Measurements from ENCODE around the gene SHANK1. TPM values are rescaled to one million over a fixed set of nuclear protein-coding genes. Genes with fewer than 3 reads are reported as not detected.

SHANK1 gene
- total and polyA plus RNA-seq, 4 donors = 0.06 to 0.28 (median 0.17) TPM; not detected in 1

DNA sequence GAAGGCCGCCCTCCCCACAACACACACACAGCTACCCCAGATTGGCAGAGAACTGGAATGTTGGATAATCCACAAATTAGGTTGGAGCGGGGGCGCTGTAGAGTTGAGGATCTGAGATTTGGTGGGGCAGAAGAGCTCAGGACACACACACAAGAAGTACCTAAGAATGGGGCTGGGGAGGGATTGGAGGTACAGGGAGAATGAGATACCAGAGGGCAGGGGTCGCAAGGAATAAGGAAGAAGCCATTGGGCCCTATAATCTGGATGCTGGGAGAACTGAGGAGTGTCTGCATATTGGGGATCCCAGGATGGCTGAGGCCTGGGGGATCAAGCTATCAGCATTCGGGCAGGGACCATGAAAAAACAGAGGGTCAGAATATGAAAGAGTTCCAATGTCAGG is 91.5 kb downstream of the SHANK1 start:
- no peaks in the 10 kb centered on the region for H3K4me1 ChIP-seq (ENCODE audit: control insufficient read depth in 4 of 4, insufficient read depth in 4 of 4, low read length in 3 of 4)
- H3K4me3 ChIP-seq (ENCODE audit: low read depth in 1 of 3, low read length in 3 of 3) = no peak overlapping the region
- no peak overlapping the region for H3K9ac ChIP-seq (ENCODE audit: low read depth in 1 of 2, low read length in 2 of 2)
- H3K27ac ChIP-seq (ENCODE audit: low read depth in 1 of 2, low read length in 2 of 2) = no peak overlapping the region
- WGBS = 79% methylated on average over 5 of the region's 5 CpGs
- H3K27me3 ChIP-seq (ENCODE audit: control insufficient read depth in 4 of 4, insufficient read depth in 4 of 4, low read length in 3 of 4) = no peaks in the 10 kb centered on the region
- TF ChIP-seq ATF3 (IDR thresholded peaks at IDR 0.05) (no peak), RAD21 (IDR thresholded peaks at IDR 0.05) (no peak), RXRA (IDR thresholded peaks at IDR 0.05) (no peak), FOXA1 (IDR thresholded peaks at IDR 0.05) (no peak), GABPA (IDR thresholded peaks at IDR 0.05 in 1 of 2, conservative IDR thresholded peaks at IDR 0.05 in 1 of 2) (no peak), FOXA2 (IDR thresholded peaks at IDR 0.05) (no peak)
- TF ChIP-seq, protein P1, sequence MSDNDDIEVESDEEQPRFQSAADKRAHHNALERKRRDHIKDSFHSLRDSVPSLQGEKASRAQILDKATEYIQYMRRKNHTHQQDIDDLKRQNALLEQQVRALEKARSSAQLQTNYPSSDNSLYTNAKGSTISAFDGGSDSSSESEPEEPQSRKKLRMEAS (IDR thresholded peaks at IDR 0.05) = no peak
- no peaks in the 10 kb centered on the region for H3K36me3 ChIP-seq (ENCODE audit: control insufficient read depth in 4 of 4, insufficient read depth in 3 of 4, low read depth in 1 of 4, low read length in 3 of 4)
- DNase-seq (ENCODE audit: low spot score) = no peak
- peaks cover 0 to under 1% (median 0%) of the 10 kb centered on the region in 4 donors for H3K9me3 ChIP-seq (ENCODE audit: control insufficient read depth in 4 of 4, low read length in 3 of 4)

DNA sequence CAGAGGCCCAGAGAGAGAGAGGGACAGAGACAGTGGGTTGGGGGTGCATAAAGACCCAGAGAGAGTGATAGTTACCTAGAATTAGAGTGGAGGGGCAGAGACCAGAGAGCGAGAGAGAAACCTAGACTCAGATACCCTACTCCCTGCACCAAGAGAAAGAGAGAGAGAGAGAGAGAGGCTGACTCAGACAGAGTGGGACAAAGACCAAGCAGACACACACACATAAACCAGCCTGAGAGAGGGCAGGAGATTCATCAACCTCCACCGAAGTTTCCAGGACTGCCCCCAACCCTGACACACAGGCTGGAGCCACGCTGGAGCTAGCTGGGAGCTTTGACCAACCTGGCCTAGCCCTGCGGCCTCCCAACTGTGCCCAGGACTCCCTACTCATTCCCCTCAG is 92.8 kb downstream of the SHANK1 start:
- Histone ChIP-seq H3K27ac (ENCODE audit: low read depth in 1 of 2, low read length in 2 of 2) (no peak overlapping the region), H3K9me3 (ENCODE audit: control insufficient read depth in 4 of 4, low read length in 3 of 4) (no peaks in the 10 kb centered on the region), H3K36me3 (ENCODE audit: control insufficient read depth in 4 of 4, insufficient read depth in 3 of 4, low read depth in 1 of 4, low read length in 3 of 4) (no peaks in the 10 kb centered on the region), H3K4me3 (ENCODE audit: low read depth in 1 of 3, low read length in 3 of 3) (no peak overlapping the region), H3K27me3 (ENCODE audit: control insufficient read depth in 4 of 4, insufficient read depth in 4 of 4, low read length in 3 of 4) (no peaks in the 10 kb centered on the region), H3K4me1 (ENCODE audit: control insufficient read depth in 4 of 4, insufficient read depth in 4 of 4, low read length in 3 of 4) (no peaks in the 10 kb centered on the region), H3K9ac (ENCODE audit: low read depth in 1 of 2, low read length in 2 of 2) (no peak overlapping the region)
- no peak for DNase-seq (ENCODE audit: low spot score)
- TF ChIP-seq GABPA (IDR thresholded peaks at IDR 0.05 in 1 of 2, conservative IDR thresholded peaks at IDR 0.05 in 1 of 2) = no peak
- no peak for TF ChIP-seq YY1 (IDR thresholded peaks at IDR 0.05)
- no peak for TF ChIP-seq REST (IDR thresholded peaks at IDR 0.05)
- TF ChIP-seq TAF1 (conservative IDR thresholded peaks at IDR 0.05) = no peak
- no peak for TF ChIP-seq ATF3 (IDR thresholded peaks at IDR 0.05)
- no peak for TF ChIP-seq FOXA1 (IDR thresholded peaks at IDR 0.05)
- no peak for TF ChIP-seq JUND (IDR thresholded peaks at IDR 0.05)
- TF ChIP-seq FOXA2 (IDR thresholded peaks at IDR 0.05) = no peak
- TF ChIP-seq EGR1 (IDR thresholded peaks at IDR 0.05; ENCODE audit: low read depth in 2 of 2) = no peak
- no peak for TF ChIP-seq ZBTB33 (IDR thresholded peaks at IDR 0.05)
- TF ChIP-seq, protein P2, sequence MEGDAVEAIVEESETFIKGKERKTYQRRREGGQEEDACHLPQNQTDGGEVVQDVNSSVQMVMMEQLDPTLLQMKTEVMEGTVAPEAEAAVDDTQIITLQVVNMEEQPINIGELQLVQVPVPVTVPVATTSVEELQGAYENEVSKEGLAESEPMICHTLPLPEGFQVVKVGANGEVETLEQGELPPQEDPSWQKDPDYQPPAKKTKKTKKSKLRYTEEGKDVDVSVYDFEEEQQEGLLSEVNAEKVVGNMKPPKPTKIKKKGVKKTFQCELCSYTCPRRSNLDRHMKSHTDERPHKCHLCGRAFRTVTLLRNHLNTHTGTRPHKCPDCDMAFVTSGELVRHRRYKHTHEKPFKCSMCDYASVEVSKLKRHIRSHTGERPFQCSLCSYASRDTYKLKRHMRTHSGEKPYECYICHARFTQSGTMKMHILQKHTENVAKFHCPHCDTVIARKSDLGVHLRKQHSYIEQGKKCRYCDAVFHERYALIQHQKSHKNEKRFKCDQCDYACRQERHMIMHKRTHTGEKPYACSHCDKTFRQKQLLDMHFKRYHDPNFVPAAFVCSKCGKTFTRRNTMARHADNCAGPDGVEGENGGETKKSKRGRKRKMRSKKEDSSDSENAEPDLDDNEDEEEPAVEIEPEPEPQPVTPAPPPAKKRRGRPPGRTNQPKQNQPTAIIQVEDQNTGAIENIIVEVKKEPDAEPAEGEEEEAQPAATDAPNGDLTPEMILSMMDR (IDR thresholded peaks at IDR 0.05; ENCODE audit: low read depth, low read length, missing input control) = no peak
- no peak for TF ChIP-seq HNF4G (IDR thresholded peaks at IDR 0.05)
- TF ChIP-seq RXRA (IDR thresholded peaks at IDR 0.05) = no peak
- no peak for TF ChIP-seq SP1 (IDR thresholded peaks at IDR 0.05)
- no peak for TF ChIP-seq RAD21 (IDR thresholded peaks at IDR 0.05)
- 64% methylated on average over 4 of the region's 4 CpGs for WGBS

All from liver (tissue), 9 donors.